ENCODE measurements around the gene GNB2. TPM values are rescaled to one million over a fixed set of nuclear protein-coding genes. Genes with fewer than 3 reads are reported as not detected.

GNB2 gene
- total and polyA plus RNA-seq, 2 of the 13 experiments (the other 11 are each of a cell fraction or from before 2014, with no cell fraction given), result 48.3 to 67.1 TPM

DNA sequence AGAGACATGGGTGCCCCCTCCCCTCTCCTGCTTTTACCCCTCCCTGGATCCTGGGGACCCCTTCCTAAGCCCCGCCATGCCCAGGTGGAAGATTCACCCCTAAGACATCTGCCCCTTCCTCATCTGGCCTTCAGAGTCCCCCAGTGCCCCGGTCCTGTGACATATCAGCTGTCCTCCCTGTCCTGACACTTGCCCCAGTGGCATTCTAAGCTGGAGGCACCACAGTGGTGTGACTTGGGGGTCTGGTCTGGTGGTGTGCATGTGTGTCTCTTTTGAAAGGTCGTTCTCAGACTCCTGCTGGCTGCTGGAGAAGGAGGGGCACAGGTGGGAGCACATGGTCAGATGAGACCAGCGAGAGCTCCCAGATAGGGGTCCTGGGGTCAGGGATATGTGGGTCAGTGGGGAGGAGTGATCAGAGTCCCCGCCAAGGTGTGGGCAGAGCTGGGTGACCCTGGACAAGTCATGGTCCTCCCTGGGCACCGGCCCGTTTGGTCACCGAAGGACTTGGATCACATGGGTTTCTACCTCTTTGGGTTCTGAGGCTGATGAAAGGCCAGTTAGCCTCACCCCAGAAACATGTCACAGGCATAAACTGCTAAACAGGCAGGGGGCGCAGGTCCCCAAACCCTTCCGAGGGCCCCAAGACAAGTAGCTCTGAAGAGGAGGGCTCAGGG lies 31.5 kb upstream of the GNB2 start (continued):
- TF ChIP-seq RFXAP (CRISPR knock-in tag; IDR thresholded peaks at IDR 0.05; ENCODE audit: borderline replicate concordance), result peak; percentile 56; the same call in 1 of the 2 replicates
- TF ChIP-seq ZNF343 (CRISPR knock-in tag; IDR thresholded peaks at IDR 0.05), result no peak
- TF ChIP-seq, protein P1, sequence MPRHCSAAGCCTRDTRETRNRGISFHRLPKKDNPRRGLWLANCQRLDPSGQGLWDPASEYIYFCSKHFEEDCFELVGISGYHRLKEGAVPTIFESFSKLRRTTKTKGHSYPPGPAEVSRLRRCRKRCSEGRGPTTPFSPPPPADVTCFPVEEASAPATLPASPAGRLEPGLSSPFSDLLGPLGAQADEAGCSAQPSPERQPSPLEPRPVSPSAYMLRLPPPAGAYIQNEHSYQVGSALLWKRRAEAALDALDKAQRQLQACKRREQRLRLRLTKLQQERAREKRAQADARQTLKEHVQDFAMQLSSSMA (CRISPR knock-in tag; IDR thresholded peaks at IDR 0.05), result peak; percentile 80
- TF ChIP-seq ZBTB20 (CRISPR knock-in tag; IDR thresholded peaks at IDR 0.05; ENCODE audit: borderline replicate concordance, low read depth), result 0 out of 2 replicates have a peak, but pooled peaks have one; percentile 69
- 0 out of 2 replicates have a peak, but pooled peaks have one; percentile 2 for TF ChIP-seq GABPB1 (CRISPR knock-in tag; IDR thresholded peaks at IDR 0.05)
- TF ChIP-seq ZNF430 (CRISPR knock-in tag; IDR thresholded peaks at IDR 0.05), result no peak
- no peak for TF ChIP-seq TOPORS (CRISPR knock-in tag; IDR thresholded peaks at IDR 0.05)
- TF ChIP-seq, protein P2, sequence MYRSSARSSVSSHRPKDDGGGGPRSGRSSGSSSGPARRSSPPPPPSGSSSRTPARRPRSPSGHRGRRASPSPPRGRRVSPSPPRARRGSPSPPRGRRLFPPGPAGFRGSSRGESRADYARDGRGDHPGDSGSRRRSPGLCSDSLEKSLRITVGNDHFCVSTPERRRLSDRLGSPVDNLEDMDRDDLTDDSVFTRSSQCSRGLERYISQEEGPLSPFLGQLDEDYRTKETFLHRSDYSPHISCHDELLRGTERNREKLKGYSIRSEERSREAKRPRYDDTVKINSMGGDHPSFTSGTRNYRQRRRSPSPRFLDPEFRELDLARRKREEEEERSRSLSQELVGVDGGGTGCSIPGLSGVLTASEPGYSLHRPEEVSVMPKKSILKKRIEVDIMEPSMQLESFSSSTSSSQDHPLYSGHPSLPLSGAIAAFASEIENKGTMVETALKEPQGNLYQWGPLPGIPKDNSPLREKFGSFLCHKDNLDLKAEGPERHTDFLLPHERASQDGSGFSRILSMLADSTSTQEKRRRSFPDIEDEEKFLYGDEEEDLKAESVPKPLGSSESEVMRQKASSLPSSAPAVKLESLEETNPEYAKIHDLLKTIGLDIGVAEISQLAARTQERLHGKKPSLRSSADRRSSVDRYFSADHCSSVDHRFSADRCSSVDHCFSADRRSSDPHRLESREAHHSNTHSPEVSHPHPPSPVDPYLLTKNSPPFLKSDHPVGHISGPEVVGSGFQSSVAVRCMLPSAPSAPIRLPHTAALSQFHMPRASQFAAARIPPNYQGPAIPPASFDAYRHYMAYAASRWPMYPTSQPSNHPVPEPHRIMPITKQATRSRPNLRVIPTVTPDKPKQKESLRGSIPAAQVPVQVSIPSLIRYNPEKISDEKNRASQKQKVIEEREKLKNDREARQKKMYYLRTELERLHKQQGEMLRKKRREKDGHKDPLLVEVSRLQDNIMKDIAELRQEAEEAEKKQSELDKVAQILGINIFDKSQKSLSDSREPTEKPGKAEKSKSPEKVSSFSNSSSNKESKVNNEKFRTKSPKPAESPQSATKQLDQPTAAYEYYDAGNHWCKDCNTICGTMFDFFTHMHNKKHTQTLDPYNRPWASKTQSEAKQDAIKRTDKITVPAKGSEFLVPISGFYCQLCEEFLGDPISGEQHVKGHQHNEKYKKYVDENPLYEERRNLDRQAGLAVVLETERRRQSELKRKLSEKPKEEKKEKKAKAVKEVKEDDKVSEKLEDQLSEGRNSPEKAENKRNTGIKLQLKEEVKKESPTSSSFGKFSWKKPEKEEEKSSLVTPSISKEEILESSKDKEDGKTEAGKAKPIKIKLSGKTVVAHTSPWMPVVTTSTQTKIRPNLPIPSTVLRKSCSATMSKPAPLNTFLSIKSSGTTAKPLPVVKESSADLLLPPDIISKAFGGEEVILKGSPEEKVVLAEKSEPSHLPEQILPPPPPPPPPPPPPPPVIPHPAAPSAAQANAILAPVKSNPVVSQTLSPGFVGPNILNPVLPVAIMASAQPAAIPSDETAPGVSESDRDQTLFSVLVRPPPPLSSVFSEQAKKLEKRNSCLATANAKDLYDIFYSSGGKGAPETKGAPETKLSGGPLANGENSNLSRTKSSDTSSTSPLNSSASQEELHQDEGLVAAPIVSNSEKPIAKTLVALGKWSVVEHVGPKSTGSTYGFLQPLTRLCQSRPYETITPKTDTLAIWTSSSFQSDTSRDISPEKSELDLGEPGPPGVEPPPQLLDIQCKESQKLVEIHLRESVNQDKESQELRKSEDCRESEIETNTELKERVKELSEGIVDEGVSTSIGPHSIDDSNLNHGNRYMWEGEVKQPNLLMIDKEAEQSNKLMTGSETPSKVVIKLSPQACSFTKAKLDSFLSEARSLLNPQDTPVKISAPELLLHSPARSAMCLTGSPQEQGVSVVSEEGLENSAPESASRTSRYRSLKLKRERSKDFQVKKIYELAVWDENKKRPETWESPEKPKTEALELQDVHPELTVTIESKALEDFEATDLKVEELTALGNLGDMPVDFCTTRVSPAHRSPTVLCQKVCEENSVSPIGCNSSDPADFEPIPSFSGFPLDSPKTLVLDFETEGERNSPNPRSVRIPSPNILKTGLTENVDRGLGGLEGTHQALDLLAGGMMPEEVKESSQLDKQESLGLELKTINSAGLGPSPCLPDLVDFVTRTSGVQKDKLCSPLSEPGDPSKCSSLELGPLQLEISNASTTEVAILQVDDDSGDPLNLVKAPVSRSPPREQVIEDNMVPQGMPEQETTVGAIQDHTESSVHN (CRISPR knock-in tag; IDR thresholded peaks at IDR 0.05), result no peak
- no peak for TF ChIP-seq ZNF670 (CRISPR knock-in tag; IDR thresholded peaks at IDR 0.05; ENCODE audit: borderline replicate concordance)
- TF ChIP-seq MAZ (IDR thresholded peaks at IDR 0.05; ENCODE audit: borderline replicate concordance, low read depth, low read length), result no peak
- 0 out of 2 replicates have a peak, but pooled peaks have one; percentile 12 for TF ChIP-seq MAZ (CRISPR knock-in tag; IDR thresholded peaks at IDR 0.05; ENCODE audit: low read depth)
- TF ChIP-seq NR2F6 (IDR thresholded peaks at IDR 0.05), result peak; percentile 10; the same call in 1 of the 2 replicates
- TF ChIP-seq NR2F6 (CRISPR knock-in tag; IDR thresholded peaks at IDR 0.05), result no peak
- TF ChIP-seq NCOR1 (IDR thresholded peaks at IDR 0.05; ENCODE audit: borderline replicate concordance, low read length), result peak; percentile 18
- no peak for TF ChIP-seq ATF7 (IDR thresholded peaks at IDR 0.05)
- TF ChIP-seq ATF7 (CRISPR knock-in tag; IDR thresholded peaks at IDR 0.05), result peak; percentile 48; the same call in 1 of the 2 replicates
- TF ChIP-seq, protein P3, sequence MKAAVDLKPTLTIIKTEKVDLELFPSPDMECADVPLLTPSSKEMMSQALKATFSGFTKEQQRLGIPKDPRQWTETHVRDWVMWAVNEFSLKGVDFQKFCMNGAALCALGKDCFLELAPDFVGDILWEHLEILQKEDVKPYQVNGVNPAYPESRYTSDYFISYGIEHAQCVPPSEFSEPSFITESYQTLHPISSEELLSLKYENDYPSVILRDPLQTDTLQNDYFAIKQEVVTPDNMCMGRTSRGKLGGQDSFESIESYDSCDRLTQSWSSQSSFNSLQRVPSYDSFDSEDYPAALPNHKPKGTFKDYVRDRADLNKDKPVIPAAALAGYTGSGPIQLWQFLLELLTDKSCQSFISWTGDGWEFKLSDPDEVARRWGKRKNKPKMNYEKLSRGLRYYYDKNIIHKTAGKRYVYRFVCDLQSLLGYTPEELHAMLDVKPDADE (CRISPR knock-in tag; IDR thresholded peaks at IDR 0.05), result 0 out of 2 replicates have a peak, but pooled peaks have one; percentile 62
